HepG2 (cell line): ENCODE results near the gene HIPK4. TPM values are rescaled to one million over a fixed set of nuclear protein-coding genes. Genes with fewer than 3 reads are reported as not detected.

Experiments
- AFF4 ChIP-seq: sonication (generic); formaldehyde crosslinking; IDR thresholded peaks from 2 replicates; pipeline ENCODE4 v1.4.0; 2020; ENCODE audit warnings: missing genetic modification reagents
- ARHGAP35 ChIP-seq: sonication (generic); formaldehyde crosslinking; IDR thresholded peaks from 2 replicates; pipeline ENCODE4 v1.9.0; 2022; ENCODE audit warnings: mild to moderate bottlenecking, inconsistent platforms, moderate library complexity, missing genetic modification reagents, borderline replicate concordance
- BRF2 ChIP-seq: sonication (generic); formaldehyde crosslinking; IDR thresholded peaks from 2 replicates; pipeline ENCODE4 v1.8.1; 2022; ENCODE audit warnings: mild to moderate bottlenecking, missing genetic modification reagents
- EED ChIP-seq: sonication (generic); formaldehyde crosslinking; IDR thresholded peaks from 2 replicates; pipeline ENCODE4 v1.5.0; 2020; ENCODE audit warnings: mild to moderate bottlenecking, missing genetic modification reagents
- ELF1 ChIP-seq: sonication (generic); formaldehyde crosslinking; IDR thresholded peaks from 2 replicates; pipeline ENCODE4 v1.4.0; 2020; ENCODE audit warnings: missing genetic modification reagents
- FLYWCH1 ChIP-seq: sonication (generic); formaldehyde crosslinking; IDR thresholded peaks from 2 replicates; pipeline ENCODE4 v1.8.1; 2023; ENCODE audit warnings: mild to moderate bottlenecking, missing genetic modification reagents
- HOXD1 ChIP-seq: sonication (generic); formaldehyde crosslinking; IDR thresholded peaks from 2 replicates; pipeline ENCODE4 v1.5.0; 2020; ENCODE audit warnings: missing genetic modification reagents
- KIAA2018 ChIP-seq: sonication (generic); formaldehyde crosslinking; IDR thresholded peaks from 2 replicates; pipeline ENCODE4 v1.5.0; 2020; ENCODE audit warnings: mild to moderate bottlenecking, missing genetic modification reagents, borderline replicate concordance
- POLR2AphosphoS2 ChIP-seq: IDR thresholded peaks from 2 replicates; pipeline ENCODE4 v1.6.1; 2011; ENCODE audit warnings: low read depth, low read length, improper control_type of control experiment
- PRMT3 ChIP-seq: sonication (generic); formaldehyde crosslinking; IDR thresholded peaks from 2 replicates; pipeline ENCODE4 v1.8.1; 2022; ENCODE audit warnings: low read depth, mild to moderate bottlenecking, moderate library complexity, missing genetic modification reagents, borderline replicate concordance
- SOX6 ChIP-seq, 2 experiments: fragments of 450-650 bp in 1 of 2; sonication (generic) in 1 of 2; formaldehyde crosslinking in 1 of 2; IDR thresholded peaks; 2 replicates each; pipeline versions ENCODE4 v1.4.0 to v1.6.1; 2017 to 2020; ENCODE audit warnings: antibody characterized with exemption in 1 of 2, mild to moderate bottlenecking in 1 of 2, missing genetic modification reagents in 1 of 2
- ZFP36 ChIP-seq: fragments of 150-350 bp; IDR thresholded peaks from 2 replicates; pipeline ENCODE4 v1.6.1; 2018; ENCODE audit warnings: borderline replicate concordance, low read length, low read depth; ENCODE audit not compliant: partially characterized antibody
- ZNF550 ChIP-seq: sonication (generic); formaldehyde crosslinking; IDR thresholded peaks from 2 replicates; pipeline ENCODE4 v1.4.0; 2020; ENCODE audit warnings: mild to moderate bottlenecking, missing genetic modification reagents, borderline replicate concordance
- ZNF761 ChIP-seq: sonication (generic); formaldehyde crosslinking; conservative IDR thresholded peaks from 2 replicates; pipeline ENCODE4 v1.4.0; 2020; ENCODE audit warnings: mild to moderate bottlenecking, missing genetic modification reagents
- polyA plus RNA-seq, 8 experiments: library from polyadenylated mRNA; depleted of rRNA in 3 of 8; stranded (reverse) in 7 of 8; unstranded in 1 of 8; fragments of >200 nt; fragmentation: Illumina TruSeq in 4 of 8; extraction: Trizol in 4 of 8; gene quantifications; 2 replicates each; pipeline versions ENCODE4 v1.2.1 to v1.2.3, GENCODE V29; 2011 to 2016; ENCODE audit warnings: low read depth in 4 of 8, missing spikeins in 1 of 8, mixed read lengths in 1 of 8; ENCODE audit not compliant: insufficient read depth in 1 of 8
- total RNA-seq, 5 experiments: library from RNA; depleted of rRNA; stranded (reverse); fragments of >200 nt; fragmentation: Illumina TruSeq; extraction: Trizol; gene quantifications; 2 replicates each; pipeline ENCODE4 v1.2.3, GENCODE V29; 2016; ENCODE audit warnings: low read depth in 1 of 5

The HIPK4 gene
- total and polyA plus RNA-seq, 2 of the 13 experiments (the other 11 are each of a cell fraction or from before 2014, with no cell fraction given) = 0.03 TPM; not detected in 1

GRCh38 chr19:40420766-40421765, 31.1 kb upstream of the HIPK4 start (continued):
- TF ChIP-seq SOX6 (IDR thresholded peaks at IDR 0.05) (no peak), SOX6 (CRISPR knock-in tag; IDR thresholded peaks at IDR 0.05) (peak; percentile 79), FLYWCH1 (CRISPR knock-in tag) (no peak), BRF2 (no peak), KIAA2018 (no peak; the same call in 1 of the 2 replicates), EED (CRISPR knock-in tag) (peak; percentile 49), ZNF761 (CRISPR knock-in tag) (no peak; the same call in 1 of the 2 replicates), PRMT3 (CRISPR knock-in tag) (no peak), HOXD1 (CRISPR knock-in tag) (peak; percentile 73), ZNF550 (CRISPR knock-in tag) (no peak), ELF1 (CRISPR knock-in tag) (peak; percentile 81), POLR2AphosphoS2 (no peak), ZFP36 (peak; percentile 77), AFF4 (CRISPR knock-in tag) (no peak; the same call in 1 of the 2 replicates), ARHGAP35 (CRISPR knock-in tag) (no peak; the same call in 1 of the 2 replicates)
